KMS-11 (cell line): ENCODE data around the gene ARFGEF2.
A peak's percentile ranks its signal among the peaks of the same experiment; 100 is the strongest.

Experiments
- H2AFZ ChIP-seq: fragments of 200-600 bp; sonication (generic); 2 replicates; pipeline ENCODE4 v1.6.1; 2016; ENCODE audit warnings: antibody characterized with exemption, mixed run types, low read depth
- H3K27ac ChIP-seq: fragments of 200-600 bp; sonication (generic); 2 replicates; pipeline ENCODE4 v1.6.1; 2016; ENCODE audit warnings: mild to moderate bottlenecking, mixed run types
- H3K27me3 ChIP-seq: fragments of 200-600 bp; sonication (generic); 2 replicates; pipeline ENCODE4 v1.6.1; 2017; ENCODE audit warnings: mild to moderate bottlenecking, low read depth, mixed run types, moderate library complexity; ENCODE audit not compliant: insufficient read depth
- H3K36me3 ChIP-seq: fragments of 200-600 bp; sonication (generic); 2 replicates; pipeline ENCODE4 v1.6.1; 2017; ENCODE audit warnings: mild to moderate bottlenecking, mixed run types; ENCODE audit not compliant: insufficient read depth
- H3K4me1 ChIP-seq: fragments of 200-600 bp; sonication (generic); 2 replicates; pipeline ENCODE4 v1.6.1; 2016; ENCODE audit warnings: mild to moderate bottlenecking, low read depth, mixed run types; ENCODE audit not compliant: poor library complexity, severe bottlenecking
- H3K4me2 ChIP-seq: fragments of 200-600 bp; sonication (generic); 2 replicates; pipeline ENCODE4 v1.7.0; 2016; ENCODE audit warnings: mild to moderate bottlenecking, mixed run types
- H3K4me3 ChIP-seq: fragments of 200-600 bp; sonication (generic); IDR thresholded peaks from 2 replicates; pipeline ENCODE4 v1.6.1; 2017; ENCODE audit warnings: low read depth, low read length, mixed read lengths; ENCODE audit not compliant: insufficient read depth
- H3K79me2 ChIP-seq: fragments of 200-600 bp; sonication (generic); 2 replicates; pipeline ENCODE4 v1.6.1; 2016; ENCODE audit warnings: low read depth, mixed run types; ENCODE audit not compliant: insufficient read depth
- H3K9ac ChIP-seq: fragments of 200-600 bp; sonication (generic); 2 replicates; pipeline ENCODE4 v1.6.1; 2016; ENCODE audit warnings: mild to moderate bottlenecking, mixed run types
- H4K20me1 ChIP-seq: fragments of 200-600 bp; sonication (generic); 2 replicates; pipeline ENCODE4 v1.6.1; 2016; ENCODE audit warnings: mild to moderate bottlenecking, mixed run types; ENCODE audit not compliant: insufficient read depth
- CTCF ChIP-seq: fragments of 200-600 bp; sonication (generic); conservative IDR thresholded peaks from 2 replicates; pipeline ENCODE4 v1.6.1; 2017; ENCODE audit warnings: low read depth, mild to moderate bottlenecking, antibody characterized with exemption, low read length, moderate library complexity, mixed read lengths

The ARFGEF2 gene

GRCh38 chr20:49052334-49052733 is 130.8 kb downstream of the ARFGEF2 start:
- no peak overlapping the region for H3K4me3 ChIP-seq
- no peak for TF ChIP-seq CTCF

DNA sequence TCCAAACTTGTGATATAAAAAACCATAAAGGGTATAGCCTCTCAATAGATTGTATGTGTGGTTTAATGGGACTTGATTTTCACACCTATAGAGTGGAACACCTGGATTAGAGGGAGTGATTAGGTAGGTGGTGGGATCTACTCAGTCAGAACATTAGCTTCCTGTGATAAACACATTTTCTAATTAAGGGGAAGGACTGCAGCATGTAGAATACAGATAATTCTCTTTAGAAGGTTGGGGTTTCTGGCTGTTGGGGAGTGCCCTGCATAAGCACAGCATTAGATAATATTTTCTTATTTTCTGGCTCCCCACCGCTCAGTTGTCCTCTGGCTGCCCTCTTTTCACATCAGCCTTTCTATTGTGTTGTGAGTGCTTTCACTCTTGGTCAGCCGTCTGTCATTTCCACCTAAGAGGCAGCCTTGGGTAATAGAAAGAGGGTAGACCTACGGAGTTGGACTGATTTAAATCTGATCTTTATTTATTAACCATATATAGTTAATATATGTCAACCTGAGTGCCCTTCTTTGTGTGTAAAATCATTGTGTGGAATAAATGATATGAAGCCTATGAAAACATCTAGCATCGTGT is 132.6 kb downstream of the ARFGEF2 start:
- H4K20me1 ChIP-seq: peaks cover 83% of the 10 kb centered on the region
- H3K4me3 ChIP-seq: no peak overlapping the region
- 0 out of 2 replicates have a peak overlapping the region, but pooled peaks have one; percentile 10 for H3K4me2 ChIP-seq
- no peaks in the 10 kb centered on the region for H3K27me3 ChIP-seq
- no peak for TF ChIP-seq CTCF
- H3K4me1 ChIP-seq: peaks cover 56% of the 10 kb centered on the region
- H3K79me2 ChIP-seq: peaks cover 100% of the 10 kb centered on the region
- H3K36me3 ChIP-seq: peaks cover 11% of the 10 kb centered on the region; the same call in 1 of the 2 replicates
- no peak overlapping the region for H3K9ac ChIP-seq
- H2AFZ ChIP-seq: no peak overlapping the region
- no peak overlapping the region for H3K27ac ChIP-seq

More at GRCh38 chr20:49052334-49052733, 130.8 kb downstream of the ARFGEF2 start:
- Histone ChIP-seq H3K79me2 (peaks cover 100% of the 10 kb centered on the region), H3K27ac (no peak overlapping the region), H3K4me1 (peaks cover 73% of the 10 kb centered on the region), H3K27me3 (no peaks in the 10 kb centered on the region), H3K9ac (no peak overlapping the region), H3K36me3 (no peaks in the 10 kb centered on the region; the same call in 1 of the 2 replicates), H3K4me2 (no peak overlapping the region), H2AFZ (no peak overlapping the region), H4K20me1 (peaks cover 87% of the 10 kb centered on the region)

DNA sequence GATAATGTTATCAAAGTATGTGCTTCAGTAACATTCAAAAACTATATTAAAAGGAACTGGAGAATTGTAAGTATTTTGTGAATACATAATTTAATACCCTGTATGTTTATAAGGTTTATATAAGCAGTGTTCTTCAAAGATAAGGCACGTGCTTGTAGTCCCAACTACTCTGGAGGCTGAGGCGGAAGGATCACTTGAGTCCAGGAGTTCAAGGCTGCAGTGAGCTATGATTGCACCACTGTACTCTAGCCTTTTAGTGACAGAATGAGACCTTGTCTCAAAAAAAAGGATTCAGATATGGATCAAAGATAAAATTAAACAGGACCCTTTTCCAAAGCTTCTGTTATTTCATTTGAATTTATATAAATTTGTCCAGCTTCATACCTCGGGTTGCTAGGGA is 141.8 kb downstream of the ARFGEF2 start:
- Histone ChIP-seq H3K4me3 (no peak overlapping the region), H4K20me1 (0 out of 2 replicates have a peak, but pooled peaks cover 9% of the 10 kb centered on the region), H3K4me2 (no peak overlapping the region), H3K36me3 (peaks cover 35% of the 10 kb centered on the region; the same call in 1 of the 2 replicates), H3K79me2 (peaks cover 73% of the 10 kb centered on the region), H3K27ac (no peak overlapping the region), H3K4me1 (no peaks in the 10 kb centered on the region), H2AFZ (no peak overlapping the region), H3K27me3 (no peaks in the 10 kb centered on the region), H3K9ac (no peak overlapping the region)
- TF ChIP-seq CTCF: no peak

DNA sequence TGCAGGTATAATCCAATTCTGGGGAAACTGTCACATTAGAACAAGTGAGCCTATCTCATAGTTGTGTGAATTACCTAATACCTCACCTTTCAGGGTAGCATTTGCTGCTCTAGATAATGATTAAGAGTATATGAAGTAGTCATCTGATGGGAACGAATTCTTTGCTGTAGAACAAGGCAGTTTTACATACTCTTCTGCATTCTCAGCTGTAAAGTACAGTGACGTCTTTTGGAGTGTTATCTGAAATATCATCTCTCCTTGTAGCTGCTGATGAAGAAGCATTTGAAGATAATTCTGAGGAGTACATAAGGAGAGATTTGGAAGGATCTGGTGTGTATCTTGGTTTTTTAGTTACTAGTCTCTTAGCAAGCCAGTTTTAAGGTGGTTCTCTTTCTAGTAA is 153.0 kb downstream of the ARFGEF2 start:
- no peak for TF ChIP-seq CTCF
- peaks cover 46% of the 10 kb centered on the region; the same call in 1 of the 2 replicates for H3K36me3 ChIP-seq
- H4K20me1 ChIP-seq: no peaks in the 10 kb centered on the region
- H3K4me1 ChIP-seq: peaks cover 12% of the 10 kb centered on the region
- H3K79me2 ChIP-seq: peaks cover 24% of the 10 kb centered on the region
- H3K9ac ChIP-seq: no peak overlapping the region
- no peaks in the 10 kb centered on the region for H3K27me3 ChIP-seq
- no peak overlapping the region for H2AFZ ChIP-seq
- no peak overlapping the region for H3K27ac ChIP-seq
- no peak overlapping the region for H3K4me3 ChIP-seq
- no peak overlapping the region for H3K4me2 ChIP-seq
